Stimulated activated CD4-positive, alpha-beta T cell treated with anti-CD3 and anti-CD28 coated beads, Interleukin-2, amount 100 ng/mL, for 48 hours (primary cell): ENCODE results near the gene GTF3C5.
"Not testable (repeated sequence)": the region's sequence is repeated elsewhere in the genome, so short reads cannot be mapped to it uniquely, and the experiment has no call there.

Experiments used
- DNase-seq, 2 donors: peaks; one replicate each; pipeline ENCODE4 v3.0.0-alpha.2; 2020

GTF3C5 gene

DNA sequence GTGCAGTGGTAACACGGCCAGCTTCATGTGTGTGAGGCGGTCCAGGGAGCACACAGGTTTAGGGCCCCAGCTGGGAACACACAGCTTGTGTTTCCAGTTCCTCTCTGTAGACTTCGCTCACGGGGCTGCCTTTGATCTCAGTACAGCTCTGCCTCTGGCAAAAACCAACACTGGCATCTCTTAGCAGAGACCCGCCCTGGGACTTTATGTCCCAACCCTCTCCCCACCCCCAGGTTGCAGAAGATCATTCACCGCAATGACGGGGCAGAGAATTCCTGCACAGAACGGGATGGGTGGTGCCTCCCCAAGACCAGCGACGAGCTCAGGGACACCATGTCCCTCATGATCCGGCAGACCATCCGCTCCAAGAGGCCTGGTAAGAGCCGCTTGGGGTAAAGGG is 25.7 kb downstream of the GTF3C5 start:
- DNase-seq = no peak

- DNase-seq = no peak
Observed at GRCh38 chr9:133057006-133057405, 26.2 kb downstream of the GTF3C5 start.

DNA sequence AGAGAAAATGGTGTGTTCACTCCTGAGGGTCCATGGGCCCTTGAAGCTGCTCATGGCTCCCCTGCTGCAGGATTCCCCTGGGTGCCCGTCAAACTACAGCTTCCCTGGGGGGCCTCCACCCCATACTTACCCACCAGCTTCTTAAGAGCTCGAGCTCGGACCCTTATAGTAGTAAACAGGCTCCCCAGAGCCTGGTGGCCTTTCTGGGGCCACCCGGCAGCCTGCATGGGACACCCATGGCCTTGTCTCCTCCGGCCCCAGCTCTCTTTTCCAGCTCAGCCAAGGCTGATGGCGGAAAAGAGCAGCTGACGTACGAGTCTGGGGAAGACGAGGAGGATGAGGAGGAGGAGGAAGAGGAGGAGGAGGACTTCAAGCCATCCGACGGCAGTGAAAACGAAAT is 26.8 kb downstream of the GTF3C5 start:
- DNase-seq = no peak

- DNase-seq = no peak
Observed at GRCh38 chr9:133058071-133058470, 27.3 kb downstream of the GTF3C5 start.

- no peak for DNase-seq
Observed at GRCh38 chr9:133058550-133059320, 27.9 kb downstream of the GTF3C5 start.

- DNase-seq = no peak
Observed at GRCh38 chr9:133059623-133060022, 28.8 kb downstream of the GTF3C5 start.

- DNase-seq = no peak
Observed at GRCh38 chr9:133060417-133060841, 29.6 kb downstream of the GTF3C5 start.

GRCh38 chr9:133061019-133061763 is 30.4 kb downstream of the GTF3C5 start:
- not testable (repeated sequence) for DNase-seq

DNA sequence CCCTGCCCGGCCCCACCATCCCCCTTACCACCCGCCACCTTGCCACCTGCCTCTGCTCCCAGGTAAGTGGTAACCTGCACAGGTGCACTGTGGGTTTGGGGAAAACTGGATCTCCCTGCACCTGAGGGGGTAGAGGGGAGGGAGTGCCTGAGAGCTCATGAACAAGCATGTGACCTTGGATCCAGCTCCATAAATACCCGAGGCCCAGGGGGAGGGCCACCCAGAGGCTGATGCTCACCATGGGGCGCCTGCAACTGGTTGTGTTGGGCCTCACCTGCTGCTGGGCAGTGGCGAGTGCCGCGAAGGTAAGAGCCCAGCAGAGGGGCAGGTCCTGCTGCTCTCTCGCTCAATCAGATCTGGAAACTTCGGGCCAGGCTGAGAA is 31.0 kb downstream of the GTF3C5 start, which contains the start of gene CEL:
Gene CEL (plus strand): TSS at position 218 of the 382 bp plus-strand sequence. CDS start 22 bp downstream, at position 240.
- not testable (repeated sequence) for DNase-seq

DNA sequence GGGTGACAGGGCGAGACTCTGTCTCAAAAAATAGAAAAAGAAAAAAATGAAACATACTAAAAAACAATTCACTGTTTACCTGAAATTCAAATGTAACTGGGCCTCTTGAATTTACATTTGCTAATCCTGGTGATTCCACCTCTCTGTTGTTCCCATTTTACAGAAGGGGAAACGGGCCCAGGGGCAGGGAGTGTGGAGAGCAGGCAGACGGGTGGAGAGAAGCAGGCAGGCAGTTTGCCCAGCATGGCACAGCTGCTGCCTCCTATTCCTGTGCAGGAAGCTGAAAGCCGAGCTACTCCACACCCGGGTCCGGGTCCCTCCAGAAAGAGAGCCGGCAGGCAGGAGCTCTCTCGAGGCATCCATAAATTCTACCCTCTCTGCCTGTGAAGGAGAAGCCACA is 31.8 kb downstream of the GTF3C5 start:
- not testable (repeated sequence) for DNase-seq

DNA sequence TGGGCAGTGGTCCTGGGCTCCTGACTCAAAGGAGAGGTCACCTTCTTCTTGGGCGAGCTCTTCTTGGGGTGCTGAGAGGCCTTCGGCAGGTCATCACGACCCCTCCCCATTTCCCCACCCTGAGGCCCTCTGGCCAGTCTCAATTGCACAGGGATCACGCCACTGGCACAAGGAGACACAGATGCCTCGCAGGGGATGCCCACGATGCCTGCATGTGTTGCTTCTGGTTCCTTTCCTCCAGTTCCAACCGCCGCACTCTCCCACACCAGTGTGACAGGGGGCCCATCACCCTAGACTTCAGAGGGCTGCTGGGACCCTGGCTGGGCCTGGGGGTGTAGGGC is 32.3 kb downstream of the GTF3C5 start:
- no peak for DNase-seq

DNA sequence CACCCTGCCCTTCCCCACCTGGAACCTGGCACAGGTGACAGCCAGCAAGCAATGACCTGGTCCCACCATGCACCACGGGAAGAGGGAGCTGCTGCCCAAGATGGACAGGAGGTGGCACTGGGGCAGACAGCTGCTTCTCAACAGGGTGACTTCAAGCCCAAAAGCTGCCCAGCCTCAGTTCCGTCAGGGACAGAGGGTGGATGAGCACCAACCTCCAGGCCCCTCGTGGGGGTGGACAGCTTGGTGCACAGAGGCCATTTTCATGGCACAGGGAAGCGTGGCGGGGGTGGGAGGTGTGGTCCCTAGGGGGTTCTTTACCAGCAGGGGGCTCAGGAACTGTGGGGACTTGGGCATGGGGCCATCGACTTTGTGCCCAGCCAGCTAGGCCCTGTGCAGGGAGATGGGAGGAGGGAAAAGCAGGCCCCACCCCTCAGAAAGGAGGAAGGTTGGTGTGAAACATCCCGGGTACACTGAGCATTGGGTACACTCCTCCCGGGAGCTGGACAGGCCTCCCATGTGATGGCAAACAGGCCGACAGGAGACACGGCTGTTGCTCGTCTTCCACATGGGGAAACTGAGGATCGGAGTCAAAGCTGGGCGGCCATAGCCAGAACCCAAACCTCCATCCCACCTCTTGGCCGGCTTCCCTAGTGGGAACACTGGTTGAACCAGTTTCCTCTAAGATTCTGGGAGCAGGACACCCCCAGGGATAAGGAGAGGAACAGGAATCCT is 32.9 kb downstream of the GTF3C5 start:
- no peak for DNase-seq

- no peak for DNase-seq
Observed at GRCh38 chr9:133064241-133065069, 33.7 kb downstream of the GTF3C5 start.

DNA sequence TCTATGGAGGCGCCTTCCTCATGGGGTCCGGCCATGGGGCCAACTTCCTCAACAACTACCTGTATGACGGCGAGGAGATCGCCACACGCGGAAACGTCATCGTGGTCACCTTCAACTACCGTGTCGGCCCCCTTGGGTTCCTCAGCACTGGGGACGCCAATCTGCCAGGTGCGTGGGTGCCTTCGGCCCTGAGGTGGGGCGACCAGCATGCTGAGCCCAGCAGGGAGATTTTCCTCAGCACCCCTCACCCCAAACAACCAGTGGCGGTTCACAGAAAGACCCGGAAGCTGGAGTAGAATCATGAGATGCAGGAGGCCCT is 34.2 kb downstream of the GTF3C5 start:
- DNase-seq = no peak

- DNase-seq = no peak
Observed at GRCh38 chr9:133066181-133066983, 35.6 kb downstream of the GTF3C5 start.

DNA sequence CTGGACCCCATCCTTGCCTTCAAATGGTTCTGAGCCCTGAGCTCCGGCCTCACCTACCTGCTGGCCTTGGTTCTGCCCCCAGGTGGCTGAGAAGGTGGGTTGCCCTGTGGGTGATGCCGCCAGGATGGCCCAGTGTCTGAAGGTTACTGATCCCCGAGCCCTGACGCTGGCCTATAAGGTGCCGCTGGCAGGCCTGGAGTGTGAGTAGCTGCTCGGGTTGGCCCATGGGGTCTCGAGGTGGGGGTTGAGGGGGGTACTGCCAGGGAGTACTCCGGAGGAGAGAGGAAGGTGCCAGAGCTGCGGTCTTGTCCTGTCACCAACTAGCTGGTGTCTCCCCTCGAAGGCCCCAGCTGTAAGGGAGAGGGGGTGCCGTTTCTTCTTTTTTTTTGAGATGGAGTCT is 36.2 kb downstream of the GTF3C5 start:
- no peak for DNase-seq

DNA sequence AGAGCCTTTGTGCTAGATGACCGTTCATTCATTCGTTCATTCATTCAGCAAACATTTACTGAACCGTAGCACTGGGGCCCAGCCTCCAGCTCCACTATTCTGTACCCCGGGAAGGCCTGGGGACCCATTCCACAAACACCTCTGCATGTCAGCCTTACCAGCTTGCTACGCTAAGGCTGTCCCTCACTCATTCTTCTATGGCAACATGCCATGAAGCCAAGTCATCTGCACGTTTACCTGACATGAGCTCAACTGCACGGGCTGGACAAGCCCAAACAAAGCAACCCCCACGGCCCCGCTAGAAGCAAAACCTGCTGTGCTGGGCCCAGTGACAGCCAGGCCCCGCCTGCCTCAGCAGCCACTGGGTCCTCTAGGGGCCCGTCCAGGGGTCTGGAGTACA is 37.0 kb downstream of the GTF3C5 start:
- DNase-seq = no peak

GRCh38 chr9:133068431-133068830 is 37.6 kb downstream of the GTF3C5 start:
- DNase-seq = not testable (repeated sequence)

DNA sequence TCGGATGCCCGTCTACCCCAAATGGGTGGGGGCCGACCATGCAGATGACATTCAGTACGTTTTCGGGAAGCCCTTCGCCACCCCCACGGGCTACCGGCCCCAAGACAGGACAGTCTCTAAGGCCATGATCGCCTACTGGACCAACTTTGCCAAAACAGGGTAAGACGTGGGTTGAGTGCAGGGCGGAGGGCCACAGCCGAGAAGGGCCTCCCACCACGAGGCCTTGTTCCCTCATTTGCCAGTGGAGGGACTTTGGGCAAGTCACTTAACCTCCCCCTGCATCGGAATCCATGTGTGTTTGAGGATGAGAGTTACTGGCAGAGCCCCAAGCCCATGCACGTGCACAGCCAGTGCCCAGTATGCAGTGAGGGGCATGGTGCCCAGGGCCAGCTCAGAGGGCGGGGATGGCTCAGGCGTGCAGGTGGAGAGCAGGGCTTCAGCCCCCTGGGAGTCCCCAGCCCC is 39.7 kb downstream of the GTF3C5 start:
- DNase-seq = not testable (repeated sequence)

DNA sequence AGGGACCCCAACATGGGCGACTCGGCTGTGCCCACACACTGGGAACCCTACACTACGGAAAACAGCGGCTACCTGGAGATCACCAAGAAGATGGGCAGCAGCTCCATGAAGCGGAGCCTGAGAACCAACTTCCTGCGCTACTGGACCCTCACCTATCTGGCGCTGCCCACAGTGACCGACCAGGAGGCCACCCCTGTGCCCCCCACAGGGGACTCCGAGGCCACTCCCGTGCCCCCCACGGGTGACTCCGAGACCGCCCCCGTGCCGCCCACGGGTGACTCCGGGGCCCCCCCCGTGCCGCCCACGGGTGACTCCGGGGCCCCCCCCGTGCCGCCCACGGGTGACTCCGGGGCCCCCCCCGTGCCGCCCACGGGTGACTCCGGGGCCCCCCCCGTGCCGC is 40.2 kb downstream of the GTF3C5 start:
- DNase-seq = not testable (repeated sequence)

DNA sequence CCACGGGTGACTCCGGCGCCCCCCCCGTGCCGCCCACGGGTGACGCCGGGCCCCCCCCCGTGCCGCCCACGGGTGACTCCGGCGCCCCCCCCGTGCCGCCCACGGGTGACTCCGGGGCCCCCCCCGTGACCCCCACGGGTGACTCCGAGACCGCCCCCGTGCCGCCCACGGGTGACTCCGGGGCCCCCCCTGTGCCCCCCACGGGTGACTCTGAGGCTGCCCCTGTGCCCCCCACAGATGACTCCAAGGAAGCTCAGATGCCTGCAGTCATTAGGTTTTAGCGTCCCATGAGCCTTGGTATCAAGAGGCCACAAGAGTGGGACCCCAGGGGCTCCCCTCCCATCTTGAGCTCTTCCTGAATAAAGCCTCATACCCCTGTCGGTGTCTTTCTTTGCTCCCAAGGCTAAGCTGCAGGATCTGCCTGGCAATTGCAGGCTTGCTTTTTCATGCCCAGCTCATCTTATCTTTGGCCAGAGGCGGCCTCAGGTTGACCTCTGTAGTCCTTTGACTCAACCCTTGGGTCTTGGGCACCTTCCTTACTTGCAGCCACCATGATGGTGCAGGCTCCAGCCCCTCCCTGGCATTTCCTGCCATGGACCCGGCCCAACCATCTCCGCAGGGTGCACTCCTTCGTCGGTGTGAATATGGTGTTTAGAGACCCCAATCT is 40.8 kb downstream of the GTF3C5 start:
- no peak for DNase-seq
